Hematopoietic multipotent progenitor cell treated with erythropoietin and hydrocortisone succinate and interleukin-3 and kit ligand, for 4 days (in vitro differentiated cells): ENCODE results near the gene TRAF4.

Experiments
- DNase-seq: peaks from one replicate; pipeline ENCODE4 v3.0.0-alpha.2; 2015

Gene TRAF4

GRCh38 chr17:28796062-28796461 is 52.3 kb downstream of the TRAF4 start:
- no peak for DNase-seq
